HFF-Myc (cell line): ENCODE measurements around the gene LRIG3.
A peak's percentile ranks its signal among the peaks of the same experiment; 100 is the strongest.

Source experiments
- DNase-seq: peaks from one replicate; pipeline ENCODE4 v3.0.0-alpha.2; 2011; ENCODE audit warnings: low read depth; ENCODE audit errors: extremely low read depth
- H3K4me3 ChIP-seq: replicated peaks from 2 replicates; pipeline ENCODE4 v1.5.1; 2011; ENCODE audit warnings: low read depth, mild to moderate bottlenecking, control low read depth, low read length
- TF ChIP-seq, protein P1 (sequence below): IDR thresholded peaks from 2 replicates; pipeline ENCODE4 v1.5.1; 2012; ENCODE audit warnings: mild to moderate bottlenecking, low read depth, low read length, control low read depth; ENCODE audit errors: missing control alignments

LRIG3 gene

DNA sequence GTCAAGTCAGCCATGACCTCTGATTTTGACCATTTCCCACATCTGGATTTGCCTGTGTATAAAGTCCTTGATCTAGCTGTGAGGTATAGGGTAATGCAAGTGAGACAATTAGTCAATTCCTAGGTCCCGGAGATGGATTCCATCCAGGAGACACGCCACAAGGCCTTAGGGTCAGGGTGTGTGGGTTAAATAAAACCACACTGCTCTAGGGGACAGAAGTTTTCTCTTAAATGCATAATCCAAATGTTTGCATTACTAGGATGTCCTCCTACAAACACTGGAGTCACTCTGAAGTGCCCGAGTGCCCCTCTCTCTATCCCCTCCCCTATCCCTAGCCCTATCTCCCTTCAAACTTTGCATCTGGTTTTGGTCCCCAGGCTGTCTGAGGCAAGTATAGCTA, 26.8 kb downstream of the LRIG3 start:
- H3K4me3 ChIP-seq = no peak overlapping the region
- TF ChIP-seq, protein P1, sequence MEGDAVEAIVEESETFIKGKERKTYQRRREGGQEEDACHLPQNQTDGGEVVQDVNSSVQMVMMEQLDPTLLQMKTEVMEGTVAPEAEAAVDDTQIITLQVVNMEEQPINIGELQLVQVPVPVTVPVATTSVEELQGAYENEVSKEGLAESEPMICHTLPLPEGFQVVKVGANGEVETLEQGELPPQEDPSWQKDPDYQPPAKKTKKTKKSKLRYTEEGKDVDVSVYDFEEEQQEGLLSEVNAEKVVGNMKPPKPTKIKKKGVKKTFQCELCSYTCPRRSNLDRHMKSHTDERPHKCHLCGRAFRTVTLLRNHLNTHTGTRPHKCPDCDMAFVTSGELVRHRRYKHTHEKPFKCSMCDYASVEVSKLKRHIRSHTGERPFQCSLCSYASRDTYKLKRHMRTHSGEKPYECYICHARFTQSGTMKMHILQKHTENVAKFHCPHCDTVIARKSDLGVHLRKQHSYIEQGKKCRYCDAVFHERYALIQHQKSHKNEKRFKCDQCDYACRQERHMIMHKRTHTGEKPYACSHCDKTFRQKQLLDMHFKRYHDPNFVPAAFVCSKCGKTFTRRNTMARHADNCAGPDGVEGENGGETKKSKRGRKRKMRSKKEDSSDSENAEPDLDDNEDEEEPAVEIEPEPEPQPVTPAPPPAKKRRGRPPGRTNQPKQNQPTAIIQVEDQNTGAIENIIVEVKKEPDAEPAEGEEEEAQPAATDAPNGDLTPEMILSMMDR = no peak
- peak; percentile 56 for DNase-seq

GRCh38 chr12:58889557-58889956, 30.7 kb downstream of the LRIG3 start:
- DNase-seq = no peak
- no peak overlapping the region for H3K4me3 ChIP-seq
- TF ChIP-seq, protein P1 = no peak

DNA sequence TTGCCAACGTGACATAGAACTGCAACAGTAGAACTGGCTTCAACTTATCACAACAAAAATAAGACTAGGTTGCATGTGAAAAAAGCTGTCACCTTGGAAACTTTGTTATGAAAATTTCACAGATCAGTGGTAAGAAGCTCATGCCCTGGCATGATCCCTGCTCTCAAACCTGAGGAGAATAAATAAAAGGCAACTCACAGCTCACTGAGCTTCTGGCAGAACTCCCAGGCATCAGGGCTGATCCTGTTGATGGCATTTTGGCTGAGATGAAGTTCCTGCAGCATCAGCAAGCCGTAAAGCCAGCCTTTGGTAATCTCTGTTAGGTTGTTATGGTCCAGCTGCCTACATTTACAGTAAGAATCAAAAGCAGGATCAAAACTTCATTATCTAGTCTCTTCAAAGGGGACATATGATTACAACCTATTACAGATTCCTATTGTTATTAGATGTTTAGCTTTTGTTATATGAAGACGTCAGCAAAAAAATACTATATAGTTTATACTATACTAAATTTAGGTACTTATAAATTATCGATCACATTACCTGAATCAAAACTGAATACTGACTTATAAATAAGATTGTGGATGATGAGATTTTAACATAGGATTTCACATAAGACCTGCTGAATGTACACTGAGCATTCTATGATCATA, 32.0 kb downstream of the LRIG3 start:
- TF ChIP-seq, protein P1 = no peak
- DNase-seq = no peak

DNA sequence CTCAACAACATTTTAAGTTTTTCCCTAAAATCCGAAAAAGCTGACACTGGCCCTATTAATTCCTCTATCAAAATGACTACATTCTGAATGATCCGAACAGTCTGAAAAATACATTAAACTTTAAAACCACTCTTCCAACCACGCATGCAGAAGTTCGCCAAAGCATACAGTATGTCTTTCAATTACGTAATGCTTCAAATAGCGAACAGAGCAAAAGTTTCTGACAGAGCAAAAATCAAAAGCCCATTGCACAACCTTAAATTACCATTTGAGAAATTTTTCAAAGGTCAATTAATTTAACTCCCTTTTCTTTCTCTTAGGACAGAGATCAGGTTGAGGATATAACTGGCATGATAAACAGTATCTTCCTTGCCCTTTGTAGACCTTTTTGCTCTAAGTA, 33.2 kb downstream of the LRIG3 start:
- H3K4me3 ChIP-seq = no peak overlapping the region
- TF ChIP-seq, protein P1 = no peak
- DNase-seq = no peak

More for the DNA sequence above, 32.0 kb downstream of the LRIG3 start:
- H3K4me3 ChIP-seq = no peak overlapping the region

- TF ChIP-seq, protein P1 = no peak
- no peak overlapping the region for H3K4me3 ChIP-seq
- DNase-seq = no peak
These were observed 33.8 kb downstream of the LRIG3 start for GRCh38 chr12:58886474-58886873.

DNA sequence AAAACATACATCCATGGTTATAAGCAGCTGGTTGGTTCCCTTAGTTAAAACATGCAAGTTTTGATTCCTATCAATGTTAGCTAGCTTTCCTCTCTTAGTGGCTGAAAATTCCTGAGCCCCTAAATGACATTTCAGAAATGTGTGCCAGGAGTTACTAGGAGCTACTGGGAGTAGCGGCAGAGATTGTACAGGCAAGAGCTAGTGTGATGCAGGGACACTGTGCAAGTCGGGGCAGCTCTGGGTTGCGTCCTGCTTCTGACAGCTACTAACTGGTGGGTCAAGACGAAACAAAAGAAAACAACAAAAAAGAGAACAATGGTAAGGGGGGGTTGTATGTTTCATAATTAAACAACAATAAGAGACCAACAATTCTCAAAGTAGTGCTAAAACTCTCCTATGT, 35.4 kb downstream of the LRIG3 start:
- TF ChIP-seq, protein P1 = no peak
- no peak for DNase-seq
- H3K4me3 ChIP-seq = no peak overlapping the region
